Progenitor cell of endocrine pancreas (in vitro differentiated cells): ENCODE results near the gene PES1. TPM values are rescaled to one million over a fixed set of nuclear protein-coding genes. Genes with fewer than 3 reads are reported as not detected.
"Not testable (repeated sequence)": the region's sequence is repeated elsewhere in the genome, so short reads cannot be mapped to it uniquely, and the experiment has no call there.

ENCODE experiments used
- DNase-seq: peaks from one replicate; pipeline ENCODE4 v3.0.0; 2021; ENCODE audit warnings: low spot score; ENCODE audit not compliant: unreplicated experiment
- H3K27ac Mint-ChIP-seq: 2 replicates; pipeline ENCODE4 v1.8.0; 2021; ENCODE audit warnings: mild to moderate bottlenecking, moderate library complexity, mixed read lengths
- H3K27me3 Mint-ChIP-seq: 2 replicates; pipeline ENCODE4 v1.8.0; 2021; ENCODE audit warnings: mixed read lengths
- H3K36me3 Mint-ChIP-seq: 2 replicates; pipeline ENCODE4 v1.8.0; 2022; ENCODE audit warnings: mixed read lengths; ENCODE audit not compliant: insufficient read depth
- H3K4me1 Mint-ChIP-seq: 2 replicates; pipeline ENCODE4 v1.8.0; 2021; ENCODE audit warnings: low read depth, mixed read lengths
- H3K4me3 Mint-ChIP-seq: 2 replicates; pipeline ENCODE4 v1.8.0; 2021; ENCODE audit warnings: low read depth, mild to moderate bottlenecking, moderate library complexity, mixed read lengths
- H3K9me3 Mint-ChIP-seq: 2 replicates; pipeline ENCODE4 v1.8.0; 2021; ENCODE audit warnings: low read depth, mixed read lengths
- total RNA-seq: library from RNA; stranded (reverse); gene quantifications from 2 replicates; pipeline ENCODE4 v1.2.1, GENCODE V29; 2021
- TF ChIP-seq, protein P1 (sequence below): fragments of 200-600 bp; sonication (generic); IDR thresholded peaks from one replicate; pipeline ENCODE4 v1.5.0; 2021; ENCODE audit warnings: antibody characterized with exemption, mild to moderate bottlenecking; ENCODE audit not compliant: unreplicated experiment

PES1 gene
- total RNA-seq, 1 donor from 2014 or later: 71.6 TPM

DNA sequence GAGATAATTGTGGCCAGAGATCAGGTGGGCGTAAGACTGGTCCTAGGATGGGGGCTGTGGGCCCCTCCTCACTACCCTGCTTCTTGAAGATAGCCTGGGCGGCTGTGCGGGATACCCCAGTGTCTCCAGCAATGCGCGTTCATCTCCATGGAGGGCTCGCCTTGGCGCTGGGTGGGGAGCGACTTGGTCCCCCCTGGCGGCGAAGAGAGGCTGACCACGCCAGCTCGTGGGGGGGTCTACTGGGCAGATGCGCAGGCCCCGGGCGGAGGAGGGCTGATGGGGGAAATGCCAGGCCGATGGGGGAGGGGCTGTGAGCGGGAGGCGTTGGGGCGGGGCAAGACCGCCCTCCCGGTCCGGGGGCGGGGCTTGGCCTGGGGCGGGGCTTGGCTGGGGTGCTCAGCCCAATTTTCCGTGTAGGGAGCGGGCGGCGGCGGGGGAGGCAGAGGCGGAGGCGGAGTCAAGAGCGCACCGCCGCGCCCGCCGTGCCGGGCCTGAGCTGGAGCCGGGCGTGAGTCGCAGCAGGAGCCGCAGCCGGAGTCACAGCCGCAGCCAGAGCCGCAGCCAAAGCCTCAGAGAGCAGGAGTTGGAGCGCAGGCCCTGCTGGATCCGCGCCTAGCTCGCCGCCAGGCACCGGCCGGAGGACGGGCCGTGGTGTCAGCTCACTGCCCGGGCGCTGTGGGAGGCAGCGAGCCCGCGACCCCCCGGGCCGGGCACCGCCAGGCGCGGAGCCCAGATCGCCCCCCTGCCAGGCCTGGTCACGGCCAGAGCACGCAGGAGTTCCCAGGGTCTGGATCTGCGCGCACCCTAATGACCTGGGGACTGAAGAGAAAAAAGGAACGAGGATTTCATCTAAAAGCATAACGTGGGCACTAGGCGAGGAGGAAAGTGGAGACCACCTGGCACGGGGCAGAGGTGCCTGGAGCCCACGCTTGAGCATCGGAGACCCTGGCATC lies 43.8 kb upstream of the PES1 start, which contains the start of gene SLC35E4:
SLC35E4 (plus strand) TSS at position 509 of the 953 bp plus-strand sequence. CDS start 670 bp downstream, outside the sequence.
- H3K4me3 Mint-ChIP-seq: peak within 1 kb of the TSS; percentile 69
- TF ChIP-seq, protein P1, sequence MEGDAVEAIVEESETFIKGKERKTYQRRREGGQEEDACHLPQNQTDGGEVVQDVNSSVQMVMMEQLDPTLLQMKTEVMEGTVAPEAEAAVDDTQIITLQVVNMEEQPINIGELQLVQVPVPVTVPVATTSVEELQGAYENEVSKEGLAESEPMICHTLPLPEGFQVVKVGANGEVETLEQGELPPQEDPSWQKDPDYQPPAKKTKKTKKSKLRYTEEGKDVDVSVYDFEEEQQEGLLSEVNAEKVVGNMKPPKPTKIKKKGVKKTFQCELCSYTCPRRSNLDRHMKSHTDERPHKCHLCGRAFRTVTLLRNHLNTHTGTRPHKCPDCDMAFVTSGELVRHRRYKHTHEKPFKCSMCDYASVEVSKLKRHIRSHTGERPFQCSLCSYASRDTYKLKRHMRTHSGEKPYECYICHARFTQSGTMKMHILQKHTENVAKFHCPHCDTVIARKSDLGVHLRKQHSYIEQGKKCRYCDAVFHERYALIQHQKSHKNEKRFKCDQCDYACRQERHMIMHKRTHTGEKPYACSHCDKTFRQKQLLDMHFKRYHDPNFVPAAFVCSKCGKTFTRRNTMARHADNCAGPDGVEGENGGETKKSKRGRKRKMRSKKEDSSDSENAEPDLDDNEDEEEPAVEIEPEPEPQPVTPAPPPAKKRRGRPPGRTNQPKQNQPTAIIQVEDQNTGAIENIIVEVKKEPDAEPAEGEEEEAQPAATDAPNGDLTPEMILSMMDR: peak; percentile 33
- H3K36me3 Mint-ChIP-seq: peaks cover 3% of the 10 kb centered on the region
- DNase-seq: peak; percentile 83
- H3K9me3 Mint-ChIP-seq: no peaks in the 10 kb centered on the region
- H3K27ac Mint-ChIP-seq: no peak within 1 kb of the TSS
- H3K4me1 Mint-ChIP-seq: peaks cover 5% of the 10 kb centered on the region
- H3K27me3 Mint-ChIP-seq: no peaks in the 10 kb centered on the region

DNA sequence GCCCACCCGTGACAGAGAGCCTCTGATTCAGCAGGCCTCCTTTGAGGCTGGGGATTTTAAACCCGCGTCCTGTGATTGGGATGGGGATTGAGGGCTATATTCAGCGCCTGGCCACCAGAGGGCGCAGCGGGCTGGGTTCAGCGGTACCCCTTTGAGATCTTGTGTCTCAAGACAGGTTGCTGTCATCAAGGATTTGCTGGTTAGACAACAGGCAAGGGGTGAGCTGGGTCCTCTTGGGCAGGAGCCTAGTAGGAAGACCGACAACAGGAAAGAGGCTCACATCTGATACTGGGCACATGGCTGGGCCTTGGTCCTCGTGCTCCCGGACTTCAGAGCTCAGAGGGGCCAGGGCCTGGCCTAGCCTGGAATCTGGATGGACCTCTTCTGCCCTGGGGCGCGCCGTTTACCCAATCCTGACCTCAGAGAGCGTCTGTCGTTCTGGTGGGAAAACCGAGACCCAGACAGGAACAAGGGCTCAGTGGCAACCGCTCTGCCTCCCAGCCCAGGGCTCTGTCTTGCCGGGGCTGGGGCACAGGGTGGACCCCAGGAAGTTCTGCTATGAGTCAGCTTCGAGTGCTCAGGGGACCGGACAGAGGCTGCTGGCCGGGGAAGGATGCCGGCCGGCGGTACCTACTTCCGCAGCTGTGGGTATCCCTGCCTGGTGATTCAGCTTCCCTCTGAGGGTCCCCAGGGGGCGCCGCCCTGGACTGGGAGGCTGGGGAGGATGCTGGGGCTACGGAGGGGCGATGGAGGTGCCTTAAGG lies 42.9 kb upstream of the PES1 start:
- peak; percentile 72 for DNase-seq
- no peak overlapping the region for H3K27ac Mint-ChIP-seq
- H3K4me3 Mint-ChIP-seq: peak overlapping the region; percentile 61
- H3K4me1 Mint-ChIP-seq: peaks cover 5% of the 10 kb centered on the region
- no peaks in the 10 kb centered on the region for H3K9me3 Mint-ChIP-seq
- no peaks in the 10 kb centered on the region for H3K27me3 Mint-ChIP-seq
- TF ChIP-seq, protein P1: peak; percentile 97
- peaks cover 3% of the 10 kb centered on the region for H3K36me3 Mint-ChIP-seq

DNA sequence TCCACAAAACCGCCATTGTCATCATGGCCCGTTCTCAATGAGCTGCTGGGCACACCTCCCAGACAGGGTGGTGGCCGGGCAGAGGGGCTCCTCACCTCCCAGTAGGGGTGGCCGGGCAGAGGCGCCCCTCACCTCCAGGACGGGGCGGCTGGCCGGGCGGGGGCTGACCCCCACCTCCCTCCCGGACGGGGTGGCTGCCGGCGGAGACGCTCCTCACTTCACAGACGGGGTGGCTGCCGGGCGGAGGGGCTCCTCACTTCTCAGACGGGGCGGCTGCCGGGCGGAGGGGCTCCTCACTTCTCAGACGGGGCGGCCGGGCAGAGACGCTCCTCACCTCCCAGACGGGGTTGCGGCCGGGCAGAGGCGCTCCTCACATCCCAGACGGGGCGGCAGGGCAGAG lies 39.8 kb upstream of the PES1 start:
- H3K4me3 Mint-ChIP-seq, H3K27me3 Mint-ChIP-seq, DNase-seq, H3K27ac Mint-ChIP-seq, H3K4me1 Mint-ChIP-seq, H3K36me3 Mint-ChIP-seq, H3K9me3 Mint-ChIP-seq: not testable (repeated sequence)

DNA sequence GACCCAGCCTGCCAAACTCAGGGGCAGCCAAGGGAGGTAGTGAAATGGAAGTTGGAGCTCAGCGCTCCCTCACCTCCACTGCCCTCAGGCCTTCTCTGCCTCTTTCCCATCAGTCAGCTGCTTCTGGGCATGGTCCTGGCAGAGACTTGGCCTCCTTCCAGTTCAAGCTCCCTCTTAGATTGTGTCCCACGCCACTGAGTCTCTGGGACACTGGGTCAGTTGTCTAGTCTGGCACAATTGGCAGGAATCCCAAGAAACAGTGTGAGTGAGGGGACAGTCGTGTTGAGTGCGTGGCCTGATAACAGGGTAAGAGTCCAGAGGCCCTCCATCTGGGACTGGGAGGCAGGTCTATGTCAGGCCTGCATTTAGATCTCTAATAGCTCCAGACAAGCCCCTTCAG lies 36.8 kb upstream of the PES1 start:
- DNase-seq: no peak
- Mint-ChIP-seq H3K27me3 (no peaks in the 10 kb centered on the region), H3K27ac (no peak overlapping the region), H3K4me1 (no peaks in the 10 kb centered on the region), H3K36me3 (no peaks in the 10 kb centered on the region), H3K9me3 (no peaks in the 10 kb centered on the region), H3K4me3 (no peak overlapping the region)
- TF ChIP-seq, protein P1: no peak

DNA sequence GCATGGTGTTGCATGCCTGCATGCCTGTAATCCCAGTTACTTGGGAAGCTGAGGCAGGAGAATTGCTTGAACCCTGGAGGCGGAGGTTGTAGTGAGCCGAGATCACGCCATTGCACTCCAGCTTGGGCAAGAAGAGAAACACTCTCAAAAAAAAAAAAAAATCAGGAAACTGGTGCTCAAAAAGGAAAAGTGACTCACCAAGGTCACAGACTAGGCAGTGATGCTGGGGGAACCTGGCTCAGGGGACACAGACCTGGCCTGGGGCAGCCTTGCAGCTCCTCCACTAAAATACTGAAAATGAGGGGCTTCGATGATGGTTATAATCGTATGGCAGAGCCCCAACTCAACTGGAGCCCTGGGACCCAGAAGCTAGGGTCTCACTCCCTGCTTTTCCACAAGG lies 35.8 kb upstream of the PES1 start:
- DNase-seq: no peak
- no peaks in the 10 kb centered on the region for H3K4me1 Mint-ChIP-seq
- H3K27ac Mint-ChIP-seq: no peak overlapping the region
- no peaks in the 10 kb centered on the region for H3K27me3 Mint-ChIP-seq
- H3K9me3 Mint-ChIP-seq: no peaks in the 10 kb centered on the region
- peaks cover 2% of the 10 kb centered on the region for H3K36me3 Mint-ChIP-seq
- H3K4me3 Mint-ChIP-seq: no peak overlapping the region
- TF ChIP-seq, protein P1: no peak
